T-helper 2 cell treated with Interferon-gamma antibody and Interleukin-4, amounts not matched to agents 5 μg/mL and 100 μg/mL, for 36 hours (primary cell): ENCODE data around the gene B3GAT1.
"Not testable (repeated sequence)": the region's sequence is repeated elsewhere in the genome, so short reads cannot be mapped to it uniquely, and the experiment has no call there.

Source experiments
- DNase-seq: peaks from one replicate; pipeline ENCODE4 v3.0.0; 2021; ENCODE audit warnings: low spot score
- H3K27ac Mint-ChIP-seq: one replicate; pipeline ENCODE4 v1.8.0; 2021; ENCODE audit warnings: mild to moderate bottlenecking, mixed read lengths
- H3K27me3 Mint-ChIP-seq: one replicate; pipeline ENCODE4 v1.8.0; 2021; ENCODE audit warnings: low read depth, mixed read lengths
- H3K36me3 Mint-ChIP-seq: one replicate; pipeline ENCODE4 v1.8.0; 2021; ENCODE audit warnings: low read depth, mixed read lengths
- H3K4me1 Mint-ChIP-seq: one replicate; pipeline ENCODE4 v1.8.0; 2021; ENCODE audit warnings: low read depth, mixed read lengths
- H3K4me3 Mint-ChIP-seq: one replicate; pipeline ENCODE4 v1.8.0; 2022; ENCODE audit warnings: mild to moderate bottlenecking, moderate library complexity, mixed read lengths
- H3K9me3 Mint-ChIP-seq: one replicate; pipeline ENCODE4 v1.8.0; 2021; ENCODE audit warnings: mixed read lengths

Gene B3GAT1

DNA sequence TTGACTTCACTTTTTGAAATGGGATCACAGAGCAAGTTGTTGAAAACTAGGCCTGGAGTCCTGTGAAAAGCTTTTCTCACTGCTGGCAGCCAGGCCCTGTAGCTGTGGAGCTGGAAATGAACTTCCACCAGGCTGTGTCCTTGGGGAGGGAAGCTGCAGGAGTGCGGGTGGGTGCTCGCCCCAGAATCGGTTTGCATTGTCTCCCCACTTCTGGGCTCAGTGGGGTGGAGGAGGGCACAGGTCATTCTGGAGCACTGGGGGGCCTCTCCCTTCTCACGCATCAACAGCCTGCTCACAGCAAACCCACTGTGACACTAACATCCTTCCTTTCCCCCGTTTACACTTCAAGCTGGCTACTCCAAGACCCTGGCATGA lies 65.1 kb downstream of the B3GAT1 start:
- H3K36me3 Mint-ChIP-seq, result no peaks in the 10 kb centered on the region
- H3K27me3 Mint-ChIP-seq, result peaks cover 2% of the 10 kb centered on the region
- no peak overlapping the region for H3K27ac Mint-ChIP-seq
- no peak overlapping the region for H3K4me3 Mint-ChIP-seq
- no peak for DNase-seq
- H3K9me3 Mint-ChIP-seq, result no peaks in the 10 kb centered on the region
- H3K4me1 Mint-ChIP-seq, result peaks cover 15% of the 10 kb centered on the region

- Mint-ChIP-seq H3K9me3 (no peaks in the 10 kb centered on the region), H3K4me1 (peaks cover 15% of the 10 kb centered on the region), H3K4me3 (no peak overlapping the region), H3K27me3 (peaks cover 2% of the 10 kb centered on the region), H3K27ac (no peak overlapping the region), H3K36me3 (no peaks in the 10 kb centered on the region)
- no peak for DNase-seq
These were observed 65.7 kb downstream of the B3GAT1 start for GRCh38 chr11:134346101-134346975.

GRCh38 chr11:134345237-134345550 lies 66.8 kb downstream of the B3GAT1 start:
- Mint-ChIP-seq H3K27me3 (no peaks in the 10 kb centered on the region), H3K36me3 (no peaks in the 10 kb centered on the region), H3K4me1 (peaks cover 12% of the 10 kb centered on the region)

DNA sequence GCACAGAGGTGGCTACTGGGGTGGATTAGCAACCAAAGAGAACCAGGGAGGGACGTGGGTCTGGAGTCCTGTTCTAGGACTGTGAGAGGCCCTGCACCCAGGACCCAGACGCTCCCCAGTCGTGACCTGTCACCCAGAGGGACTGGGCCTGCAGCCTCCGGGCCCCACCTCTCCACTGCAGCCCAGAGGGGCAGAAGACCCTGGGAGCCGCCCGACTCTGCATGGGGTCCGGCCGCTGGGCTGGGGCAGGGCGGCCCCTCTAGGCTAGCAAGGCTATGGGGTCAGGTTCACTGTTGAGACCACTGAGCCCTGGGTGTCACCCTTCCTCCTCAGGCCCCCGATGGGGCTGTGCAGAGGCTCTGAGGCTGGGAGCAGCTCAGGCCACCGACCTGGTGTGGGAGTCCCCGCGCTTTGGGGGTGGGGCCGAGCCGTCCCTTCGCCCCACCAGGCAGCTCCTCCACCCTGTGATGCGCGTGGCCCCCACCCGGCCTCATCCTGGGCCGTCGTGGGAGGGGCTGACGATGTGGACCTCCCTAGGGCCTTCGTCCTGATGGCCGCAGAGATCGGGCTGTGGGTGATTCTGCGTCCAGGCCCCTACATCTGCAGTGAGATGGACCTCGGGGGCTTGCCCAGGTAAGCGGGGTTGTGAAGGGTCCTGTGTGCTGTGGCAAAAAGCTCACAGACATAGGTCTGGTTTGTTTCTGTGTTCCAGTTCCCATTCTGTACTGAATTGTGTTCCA lies 67.4 kb downstream of the B3GAT1 start:
- H3K27me3 Mint-ChIP-seq, H3K9me3 Mint-ChIP-seq, DNase-seq, H3K36me3 Mint-ChIP-seq, H3K27ac Mint-ChIP-seq, H3K4me3 Mint-ChIP-seq, H3K4me1 Mint-ChIP-seq: not testable (repeated sequence)

More at GRCh38 chr11:134345237-134345550, 66.8 kb downstream of the B3GAT1 start:
- H3K9me3 Mint-ChIP-seq, result no peaks in the 10 kb centered on the region
- no peak for DNase-seq
- H3K4me3 Mint-ChIP-seq, result no peak overlapping the region
- H3K27ac Mint-ChIP-seq, result no peak overlapping the region

DNA sequence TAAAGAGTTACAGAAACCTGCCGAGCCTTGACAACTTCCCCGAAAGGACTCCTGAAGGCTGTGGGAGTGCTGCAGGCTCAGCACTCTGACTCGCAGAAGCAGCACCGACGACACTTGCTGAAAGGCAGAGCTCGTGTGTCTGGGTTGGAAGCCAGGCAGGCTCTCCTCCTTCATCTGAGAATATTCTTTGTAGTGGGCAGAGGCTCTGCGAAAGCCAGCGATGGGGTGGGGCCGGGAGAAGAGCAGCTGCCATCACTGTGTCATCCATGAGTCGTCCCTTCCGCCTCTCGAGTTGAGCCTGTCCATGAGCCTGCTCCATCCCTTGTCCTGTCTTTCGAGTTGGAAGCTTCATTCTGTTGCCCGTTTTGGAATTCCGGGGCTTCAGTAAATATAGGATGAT lies 68.4 kb downstream of the B3GAT1 start:
- DNase-seq, result no peak
- no peaks in the 10 kb centered on the region for H3K36me3 Mint-ChIP-seq
- H3K9me3 Mint-ChIP-seq, result no peaks in the 10 kb centered on the region
- no peaks in the 10 kb centered on the region for H3K27me3 Mint-ChIP-seq
- H3K27ac Mint-ChIP-seq, result no peak overlapping the region
- H3K4me1 Mint-ChIP-seq, result no peaks in the 10 kb centered on the region
- no peak overlapping the region for H3K4me3 Mint-ChIP-seq

- H3K4me1 Mint-ChIP-seq, result no peaks in the 10 kb centered on the region
- H3K27me3 Mint-ChIP-seq, result no peaks in the 10 kb centered on the region
- no peak overlapping the region for H3K27ac Mint-ChIP-seq
- H3K36me3 Mint-ChIP-seq, result no peaks in the 10 kb centered on the region
- H3K9me3 Mint-ChIP-seq, result no peaks in the 10 kb centered on the region
- DNase-seq, result no peak
- H3K4me3 Mint-ChIP-seq, result no peak overlapping the region
These were observed 69.3 kb downstream of the B3GAT1 start for GRCh38 chr11:134342572-134343340.

- DNase-seq, result no peak
- Mint-ChIP-seq H3K9me3 (no peaks in the 10 kb centered on the region), H3K4me1 (no peaks in the 10 kb centered on the region), H3K27ac (no peak overlapping the region), H3K36me3 (no peaks in the 10 kb centered on the region), H3K4me3 (no peak overlapping the region), H3K27me3 (no peaks in the 10 kb centered on the region)
These were observed 70.1 kb downstream of the B3GAT1 start for GRCh38 chr11:134341805-134342571.

GRCh38 chr11:134340354-134340964 lies 71.6 kb downstream of the B3GAT1 start:
- H3K36me3 Mint-ChIP-seq, result no peaks in the 10 kb centered on the region
- no peak overlapping the region for H3K27ac Mint-ChIP-seq
- DNase-seq, result no peak
- H3K9me3 Mint-ChIP-seq, result no peaks in the 10 kb centered on the region
- H3K4me1 Mint-ChIP-seq, result no peaks in the 10 kb centered on the region
- no peaks in the 10 kb centered on the region for H3K27me3 Mint-ChIP-seq
- no peak overlapping the region for H3K4me3 Mint-ChIP-seq

- DNase-seq, result no peak
- Mint-ChIP-seq H3K36me3 (no peaks in the 10 kb centered on the region), H3K4me3 (no peak overlapping the region), H3K27me3 (peaks cover 6% of the 10 kb centered on the region), H3K9me3 (no peaks in the 10 kb centered on the region), H3K27ac (no peak overlapping the region), H3K4me1 (no peaks in the 10 kb centered on the region)
These were observed 72.3 kb downstream of the B3GAT1 start for GRCh38 chr11:134339756-134340155.

- no peaks in the 10 kb centered on the region for H3K9me3 Mint-ChIP-seq
- no peak overlapping the region for H3K4me3 Mint-ChIP-seq
- H3K27ac Mint-ChIP-seq, result no peak overlapping the region
- no peaks in the 10 kb centered on the region for H3K4me1 Mint-ChIP-seq
- no peak for DNase-seq
- H3K27me3 Mint-ChIP-seq, result peaks cover 15% of the 10 kb centered on the region
- H3K36me3 Mint-ChIP-seq, result no peaks in the 10 kb centered on the region
These were observed 73.4 kb downstream of the B3GAT1 start for GRCh38 chr11:134338654-134339053.

DNA sequence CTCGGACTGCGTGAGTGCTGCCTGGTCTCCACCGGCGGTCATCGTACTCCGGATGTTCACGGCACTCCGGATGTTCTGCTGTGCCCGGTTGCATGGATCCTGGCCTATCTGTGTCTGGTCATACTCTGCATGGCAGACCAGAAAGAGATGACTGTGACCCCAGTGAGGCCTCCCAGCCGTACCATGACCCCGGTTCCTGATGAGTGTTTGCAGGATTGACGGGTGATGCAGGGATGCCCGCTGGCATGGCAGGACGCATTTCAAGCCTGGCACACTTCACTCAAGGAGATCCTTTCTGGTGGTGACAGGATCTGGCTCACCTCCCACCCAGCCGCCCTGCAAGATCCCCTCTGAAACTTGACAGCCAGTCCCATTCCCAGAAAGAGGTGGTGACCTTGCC lies 74.0 kb downstream of the B3GAT1 start:
- no peak overlapping the region for H3K27ac Mint-ChIP-seq
- no peaks in the 10 kb centered on the region for H3K36me3 Mint-ChIP-seq
- H3K9me3 Mint-ChIP-seq, result no peaks in the 10 kb centered on the region
- H3K4me1 Mint-ChIP-seq, result no peaks in the 10 kb centered on the region
- H3K4me3 Mint-ChIP-seq, result no peak overlapping the region
- no peak for DNase-seq
- peaks cover 21% of the 10 kb centered on the region for H3K27me3 Mint-ChIP-seq

- DNase-seq, result no peak
- Mint-ChIP-seq H3K36me3 (no peaks in the 10 kb centered on the region), H3K9me3 (no peaks in the 10 kb centered on the region), H3K4me3 (no peak overlapping the region), H3K4me1 (peaks cover 2% of the 10 kb centered on the region), H3K27ac (no peak overlapping the region), H3K27me3 (peaks cover 28% of the 10 kb centered on the region)
These were observed 75.0 kb downstream of the B3GAT1 start for GRCh38 chr11:134337051-134337450.

- Mint-ChIP-seq H3K4me3 (no peak overlapping the region), H3K27me3 (peaks cover 42% of the 10 kb centered on the region), H3K4me1 (peaks cover 5% of the 10 kb centered on the region), H3K27ac (no peak overlapping the region), H3K36me3 (no peaks in the 10 kb centered on the region), H3K9me3 (no peaks in the 10 kb centered on the region)
- no peak for DNase-seq
These were observed 77.1 kb downstream of the B3GAT1 start for GRCh38 chr11:134334796-134335571.
